Measurements from ENCODE around the gene TRIM2.

- TF ChIP-seq POLR2A (IDR thresholded peaks at IDR 0.05; ENCODE audit: low read length) (no peak), GATA1 (IDR thresholded peaks at IDR 0.05; ENCODE audit: low read depth, low read length) (no peak)
Measured at GRCh38 chr4:153169776-153170175, 34.5 kb upstream of the TRIM2 start.
